A673 (cell line): ENCODE data around the gene NUP188. TPM values are rescaled to one million over a fixed set of nuclear protein-coding genes. Genes with fewer than 3 reads are reported as not detected.

Source experiments
- BruUV-seq: library from RNA; stranded (reverse); fragments of 400-500 nt; replicated peaks from 2 replicates; lab custom pipeline; 2021; lab: Mats Ljungman, UMichigan
- CTCF ChIA-PET: fragments of 300-600 bp; sonication (Branson Sonifier 250); formaldehyde crosslinking; loops from one replicate; lab custom pipeline; 2022; ENCODE audit warnings: antibody characterized with exemption; lab: Charles Lee
- POLR2A ChIA-PET: fragments of 300-600 bp; sonication (Branson Sonifier 250); formaldehyde crosslinking; loops from one replicate; lab custom pipeline; 2022; ENCODE audit warnings: antibody characterized with exemption; ENCODE audit not compliant: low non-redundant PET; lab: Charles Lee
- DNase-seq: peaks from one replicate; pipeline ENCODE4 v3.0.0-alpha.2; 2015; ENCODE audit warnings: low spot score
- H3K27ac ChIP-seq: fragments of 200-600 bp; sonication (generic); 2 replicates; pipeline ENCODE4 v1.5.1; 2016; ENCODE audit warnings: mixed run types, low read depth, mild to moderate bottlenecking, mixed read lengths, antibody characterized with exemption, low read length; ENCODE audit not compliant: poor library complexity, severe bottlenecking
- H3K27me3 ChIP-seq: fragments of 200-600 bp; sonication (generic); replicated peaks from 2 replicates; pipeline ENCODE4 v1.6.1; 2017; ENCODE audit warnings: mixed run types, low read depth, mild to moderate bottlenecking, mixed read lengths, antibody characterized with exemption, low read length; ENCODE audit not compliant: insufficient read depth, poor library complexity
- H3K36me3 ChIP-seq: fragments of 200-600 bp; sonication (generic); 2 replicates; pipeline ENCODE4 v1.6.1; 2016; ENCODE audit warnings: mixed run types, mild to moderate bottlenecking, mixed read lengths, antibody characterized with exemption, low read length; ENCODE audit not compliant: insufficient read depth, poor library complexity, severe bottlenecking
- H3K4me1 ChIP-seq: fragments of 200-600 bp; sonication (generic); 2 replicates; pipeline ENCODE4 v1.6.1; 2017; ENCODE audit warnings: mixed run types, mild to moderate bottlenecking, mixed read lengths, antibody characterized with exemption, low read length; ENCODE audit not compliant: insufficient read depth, poor library complexity, severe bottlenecking
- H3K4me3 ChIP-seq: fragments of 200-600 bp; sonication (generic); 2 replicates; pipeline ENCODE4 v1.5.1; 2016; ENCODE audit warnings: low read depth, mixed run types, mild to moderate bottlenecking, mixed read lengths, low read length; ENCODE audit not compliant: poor library complexity, severe bottlenecking
- H3K9me3 ChIP-seq: fragments of 200-600 bp; sonication (generic); 2 replicates; pipeline ENCODE4 v1.6.1; 2016; ENCODE audit warnings: mixed run types, low read depth, mild to moderate bottlenecking, mixed read lengths, antibody characterized with exemption, low read length; ENCODE audit not compliant: poor library complexity, severe bottlenecking
- CTCF ChIP-seq: fragments of 300-800, 200-600 bp; sonication (generic); conservative IDR thresholded peaks from 2 replicates; pipeline ENCODE4 v1.5.1; 2017; ENCODE audit warnings: low read depth, mild to moderate bottlenecking, antibody characterized with exemption, low read length, moderate library complexity, mixed read lengths
- EZH2 ChIP-seq: fragments of 200-600 bp; sonication (generic); IDR thresholded peaks from 2 replicates; pipeline ENCODE4 v1.6.1; 2017; ENCODE audit warnings: borderline replicate concordance, low read depth, mild to moderate bottlenecking, mixed read lengths, antibody characterized with exemption, low read length; ENCODE audit not compliant: poor library complexity, severe bottlenecking
- intact Hi-C: fragments of 100-400 bp; cut with micrococcal nuclease; formaldehyde crosslinking; loops from one replicate; pipeline ENCODE4 v1.10.0; 2022; ENCODE audit not compliant: unreplicated experiment
- total RNA-seq: library from RNA; stranded (reverse); gene quantifications from 2 replicates; pipeline ENCODE4 v1.2.3, GENCODE V29; 2021

Gene NUP188
- total RNA-seq, 1 experiment from 2014 or later: 170 TPM

- no TSS peak for BruUV-seq
- intact Hi-C loops: no loop called here
- no peaks in the 10 kb centered on the region for H3K9me3 ChIP-seq
- peak overlapping the region; percentile 97 for H3K4me3 ChIP-seq
- ChIA-PET CTCF (no interaction called here), POLR2A (no interaction called here)
- DNase-seq: no peak
- H3K27ac ChIP-seq: peak overlapping the region; percentile 86
- H3K27me3 ChIP-seq: no peaks in the 10 kb centered on the region
- peaks cover 12% of the 10 kb centered on the region for H3K4me1 ChIP-seq
- TF ChIP-seq CTCF (no peak), EZH2 (no peak)
- H3K36me3 ChIP-seq: peaks cover 6% of the 10 kb centered on the region
These were observed 90.2 kb downstream of the NUP188 start for GRCh38 chr9:129037767-129038098.

- ChIA-PET CTCF (interaction anchor here (0.9 kb wide), 1 partner anchor 42 kb away, joined by 10 read pairs; the partner anchor contains the start of gene DOLPP1), POLR2A (no interaction called here)
- peaks cover 7% of the 10 kb centered on the region for H3K36me3 ChIP-seq
- peak overlapping the region; percentile 97 for H3K4me3 ChIP-seq
- no peak for DNase-seq
- intact Hi-C loops: no loop called here
- no TSS peak for BruUV-seq
- H3K27me3 ChIP-seq: no peaks in the 10 kb centered on the region
- TF ChIP-seq EZH2: no peak
- no peak for TF ChIP-seq CTCF
- H3K4me1 ChIP-seq: peaks cover 12% of the 10 kb centered on the region
- H3K27ac ChIP-seq: no peak overlapping the region
- H3K9me3 ChIP-seq: no peaks in the 10 kb centered on the region
These were observed 90.8 kb downstream of the NUP188 start for GRCh38 chr9:129038109-129038852.

GRCh38 chr9:129040113-129040643, 92.7 kb downstream of the NUP188 start:
- CTCF ChIA-PET: no interaction called here
- TF ChIP-seq EZH2 (no peak), CTCF (no peak)
- POLR2A ChIA-PET: no interaction called here

More at GRCh38 chr9:129040113-129040643, 92.7 kb downstream of the NUP188 start:
- peaks cover 8% of the 10 kb centered on the region for H3K36me3 ChIP-seq
- no peak overlapping the region for H3K4me3 ChIP-seq
- no peak overlapping the region for H3K27ac ChIP-seq
- H3K27me3 ChIP-seq: no peaks in the 10 kb centered on the region
- H3K4me1 ChIP-seq: peaks cover 12% of the 10 kb centered on the region
- no peaks in the 10 kb centered on the region for H3K9me3 ChIP-seq
- DNase-seq: no peak
- intact Hi-C loops: no loop called here
- BruUV-seq: no TSS peak
